ENCODE data around the gene XYLT1.
A peak's percentile ranks its signal among the peaks of the same experiment; 100 is the strongest.

The XYLT1 gene

GRCh38 chr16:17381784-17382183, 89.0 kb downstream of the XYLT1 start:
- Mint-ChIP-seq H3K36me3 (ENCODE audit: low read depth) (no peaks in the 10 kb centered on the region), H3K4me3 (no peak overlapping the region), H3K27me3 (no peaks in the 10 kb centered on the region), H3K9me3 (no peaks in the 10 kb centered on the region), H3K27ac (no peak overlapping the region), H3K4me1 (peaks cover 50% of the 10 kb centered on the region)
- ATAC-seq (no peak), DNase-seq (no peak)

- ATAC-seq (peak; percentile 47), DNase-seq (no peak)
- Mint-ChIP-seq H3K27ac (no peak overlapping the region), H3K9me3 (no peaks in the 10 kb centered on the region), H3K36me3 (ENCODE audit: low read depth) (no peaks in the 10 kb centered on the region), H3K4me1 (peaks cover 57% of the 10 kb centered on the region), H3K27me3 (no peaks in the 10 kb centered on the region), H3K4me3 (no peak overlapping the region)
These were observed 90.1 kb downstream of the XYLT1 start for GRCh38 chr16:17380613-17381012.

- DNase-seq: no peak
- no peaks in the 10 kb centered on the region for H3K36me3 Mint-ChIP-seq (ENCODE audit: low read depth)
- peaks cover 70% of the 10 kb centered on the region for H3K4me1 Mint-ChIP-seq
- H3K4me3 Mint-ChIP-seq: no peak overlapping the region
- no peaks in the 10 kb centered on the region for H3K27me3 Mint-ChIP-seq
- no peaks in the 10 kb centered on the region for H3K9me3 Mint-ChIP-seq
- no peak overlapping the region for H3K27ac Mint-ChIP-seq
- no peak for ATAC-seq
These were observed 91.6 kb downstream of the XYLT1 start for GRCh38 chr16:17379121-17379571.

GRCh38 chr16:17377360-17378324, 93.1 kb downstream of the XYLT1 start:
- Mint-ChIP-seq H3K27ac (peak overlapping the region; percentile 23), H3K9me3 (no peaks in the 10 kb centered on the region), H3K27me3 (no peaks in the 10 kb centered on the region), H3K4me3 (no peak overlapping the region), H3K4me1 (peaks cover 68% of the 10 kb centered on the region), H3K36me3 (ENCODE audit: low read depth) (no peaks in the 10 kb centered on the region)
- ATAC-seq: no peak
- DNase-seq: no peak

- no peaks in the 10 kb centered on the region for H3K27me3 Mint-ChIP-seq
- no peak overlapping the region for H3K4me3 Mint-ChIP-seq
- DNase-seq: no peak
- no peaks in the 10 kb centered on the region for H3K9me3 Mint-ChIP-seq
- H3K36me3 Mint-ChIP-seq (ENCODE audit: low read depth): no peaks in the 10 kb centered on the region
- H3K27ac Mint-ChIP-seq: no peak overlapping the region
- ATAC-seq: peak; percentile 39
- peaks cover 78% of the 10 kb centered on the region for H3K4me1 Mint-ChIP-seq
These were observed 95.1 kb downstream of the XYLT1 start for GRCh38 chr16:17375461-17376304.

GRCh38 chr16:17374668-17375255, 96.0 kb downstream of the XYLT1 start:
- no peaks in the 10 kb centered on the region for H3K36me3 Mint-ChIP-seq (ENCODE audit: low read depth)
- H3K27me3 Mint-ChIP-seq: no peaks in the 10 kb centered on the region
- H3K9me3 Mint-ChIP-seq: no peaks in the 10 kb centered on the region
- no peak overlapping the region for H3K4me3 Mint-ChIP-seq
- DNase-seq (peak; percentile 39), ATAC-seq (peak; percentile 72)
- H3K27ac Mint-ChIP-seq: peak overlapping the region; percentile 68
- peaks cover 84% of the 10 kb centered on the region for H3K4me1 Mint-ChIP-seq

- H3K27ac Mint-ChIP-seq: no peak overlapping the region
These were observed 97.2 kb downstream of the XYLT1 start for GRCh38 chr16:17373533-17373932.

GRCh38 chr16:17372386-17372785, 98.4 kb downstream of the XYLT1 start:
- DNase-seq: no peak
- no peak for ATAC-seq
- H3K4me3 Mint-ChIP-seq: no peak overlapping the region
- H3K9me3 Mint-ChIP-seq: no peaks in the 10 kb centered on the region
- peaks cover 86% of the 10 kb centered on the region for H3K4me1 Mint-ChIP-seq
- H3K36me3 Mint-ChIP-seq (ENCODE audit: low read depth): no peaks in the 10 kb centered on the region
- H3K27ac Mint-ChIP-seq: no peak overlapping the region
- no peaks in the 10 kb centered on the region for H3K27me3 Mint-ChIP-seq

More at GRCh38 chr16:17373533-17373932, 97.2 kb downstream of the XYLT1 start:
- Mint-ChIP-seq H3K36me3 (ENCODE audit: low read depth) (no peaks in the 10 kb centered on the region), H3K4me1 (peaks cover 84% of the 10 kb centered on the region), H3K27me3 (no peaks in the 10 kb centered on the region), H3K4me3 (no peak overlapping the region), H3K9me3 (no peaks in the 10 kb centered on the region)
- no peak for DNase-seq
- no peak for ATAC-seq

- no peaks in the 10 kb centered on the region for H3K27me3 Mint-ChIP-seq
- H3K4me3 Mint-ChIP-seq: no peak overlapping the region
- H3K9me3 Mint-ChIP-seq: no peaks in the 10 kb centered on the region
- H3K27ac Mint-ChIP-seq: no peak overlapping the region
- DNase-seq (no peak), ATAC-seq (no peak)
- peaks cover 90% of the 10 kb centered on the region for H3K4me1 Mint-ChIP-seq
- H3K36me3 Mint-ChIP-seq (ENCODE audit: low read depth): no peaks in the 10 kb centered on the region
These were observed 99.5 kb downstream of the XYLT1 start for GRCh38 chr16:17371299-17371698.

- Mint-ChIP-seq H3K36me3 (ENCODE audit: low read depth) (no peaks in the 10 kb centered on the region), H3K27ac (peak overlapping the region; percentile 92), H3K27me3 (no peaks in the 10 kb centered on the region), H3K9me3 (no peaks in the 10 kb centered on the region), H3K4me1 (peaks cover 90% of the 10 kb centered on the region), H3K4me3 (no peak overlapping the region)
- no peak for DNase-seq
- ATAC-seq: no peak
These were observed 100.0 kb downstream of the XYLT1 start for GRCh38 chr16:17370731-17371285.

GRCh38 chr16:17370223-17370707, 100.5 kb downstream of the XYLT1 start:
- Mint-ChIP-seq H3K4me3 (peak overlapping the region; percentile 82), H3K4me1 (peaks cover 90% of the 10 kb centered on the region), H3K27ac (peak overlapping the region; percentile 92), H3K9me3 (no peaks in the 10 kb centered on the region), H3K27me3 (no peaks in the 10 kb centered on the region), H3K36me3 (ENCODE audit: low read depth) (no peaks in the 10 kb centered on the region)
- ATAC-seq (peak; percentile 44), DNase-seq (peak; percentile 33)

- Mint-ChIP-seq H3K36me3 (ENCODE audit: low read depth) (no peaks in the 10 kb centered on the region), H3K27me3 (no peaks in the 10 kb centered on the region), H3K4me1 (peaks cover 90% of the 10 kb centered on the region), H3K4me3 (peak overlapping the region; percentile 82), H3K27ac (peak overlapping the region; percentile 92), H3K9me3 (no peaks in the 10 kb centered on the region)
- DNase-seq (peak; percentile 62), ATAC-seq (peak; percentile 72)
These were observed 101.1 kb downstream of the XYLT1 start for GRCh38 chr16:17369421-17370222.

GRCh38 chr16:17368951-17369350, 101.8 kb downstream of the XYLT1 start:
- no peaks in the 10 kb centered on the region for H3K36me3 Mint-ChIP-seq (ENCODE audit: low read depth)
- H3K27ac Mint-ChIP-seq: peak overlapping the region; percentile 92
- peak overlapping the region; percentile 82 for H3K4me3 Mint-ChIP-seq
- DNase-seq (no peak), ATAC-seq (no peak)
- no peaks in the 10 kb centered on the region for H3K9me3 Mint-ChIP-seq
- no peaks in the 10 kb centered on the region for H3K27me3 Mint-ChIP-seq
- H3K4me1 Mint-ChIP-seq: peaks cover 90% of the 10 kb centered on the region

Data from activated naive CD8-positive, alpha-beta T cell treated with anti-CD3 and anti-CD28 coated beads, Interleukin-2, amount 50 U/mL, for 24 hours (primary cell).